ENCODE data around the gene ADAMTS19. TPM values are rescaled to one million over a fixed set of nuclear protein-coding genes. Genes with fewer than 3 reads are reported as not detected.

ADAMTS19 gene
- total and polyA plus RNA-seq, 2 of the 13 experiments (the other 11 are each of a cell fraction or from before 2014, with no cell fraction given): not detected

DNA sequence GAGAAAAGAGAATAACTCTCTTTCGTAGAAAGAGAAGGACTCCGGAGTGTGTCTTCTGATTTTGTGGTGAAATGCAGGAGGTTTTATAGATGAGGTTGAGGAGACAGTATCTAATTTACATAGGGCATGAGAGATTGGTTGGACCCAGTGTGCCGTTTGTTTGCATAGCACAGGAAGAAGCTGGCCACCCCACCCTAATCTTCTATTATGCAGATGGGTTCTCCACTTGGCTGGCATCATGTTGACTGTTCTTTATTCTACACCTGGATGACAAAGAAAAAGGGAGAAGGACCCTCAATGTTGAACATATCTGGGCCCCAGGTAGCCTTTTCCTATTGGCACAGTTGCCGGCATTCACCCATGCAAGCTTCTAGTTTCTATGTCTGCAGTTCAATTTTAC, 264.5 kb downstream of the ADAMTS19 start (continued):
- TF ChIP-seq, protein P1, sequence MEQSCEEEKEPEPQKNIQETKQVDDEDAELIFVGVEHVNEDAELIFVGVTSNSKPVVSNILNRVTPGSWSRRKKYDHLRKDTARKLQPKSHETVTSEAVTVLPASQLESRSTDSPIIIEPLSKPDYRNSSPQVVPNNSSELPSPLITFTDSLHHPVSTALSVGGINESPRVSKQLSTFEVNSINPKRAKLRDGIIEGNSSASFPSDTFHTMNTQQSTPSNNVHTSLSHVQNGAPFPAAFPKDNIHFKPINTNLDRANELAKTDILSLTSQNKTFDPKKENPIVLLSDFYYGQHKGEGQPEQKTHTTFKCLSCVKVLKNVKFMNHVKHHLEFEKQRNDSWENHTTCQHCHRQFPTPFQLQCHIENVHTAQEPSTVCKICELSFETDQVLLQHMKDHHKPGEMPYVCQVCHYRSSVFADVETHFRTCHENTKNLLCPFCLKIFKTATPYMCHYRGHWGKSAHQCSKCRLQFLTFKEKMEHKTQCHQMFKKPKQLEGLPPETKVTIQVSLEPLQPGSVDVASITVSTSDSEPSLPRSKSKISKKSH (CRISPR knock-in tag; IDR thresholded peaks at IDR 0.05; ENCODE audit: borderline replicate concordance): no peak
- TF ChIP-seq ZBTB42 (CRISPR knock-in tag; IDR thresholded peaks at IDR 0.05) (no peak), ZNF670 (CRISPR knock-in tag; IDR thresholded peaks at IDR 0.05; ENCODE audit: borderline replicate concordance) (no peak), MBD4 (IDR thresholded peaks at IDR 0.05; ENCODE audit: borderline replicate concordance, low read length) (no peak), FOXP1 (IDR thresholded peaks at IDR 0.05) (no peak), FOXP1 (CRISPR knock-in tag; IDR thresholded peaks at IDR 0.05) (no peak), HOXA3 (CRISPR knock-in tag; IDR thresholded peaks at IDR 0.05) (no peak)

DNA sequence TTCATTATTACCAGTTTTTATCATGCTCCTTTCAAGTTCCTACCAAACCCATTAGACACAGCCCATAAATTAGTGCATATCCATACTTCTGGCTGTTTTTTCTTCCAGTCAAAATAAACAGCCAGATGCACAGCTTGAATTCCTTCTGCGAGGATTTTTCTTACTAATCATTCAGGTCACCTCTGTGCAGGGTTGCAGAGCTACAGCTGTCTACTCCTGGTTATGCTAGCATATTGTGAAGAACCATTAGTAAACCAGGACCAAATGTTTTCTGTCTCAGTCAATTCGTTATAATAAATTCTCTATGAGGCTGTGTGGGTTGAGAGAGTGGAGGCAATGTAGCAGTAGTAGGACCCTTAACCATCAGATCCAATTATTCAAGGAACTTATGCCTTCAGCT, 279.7 kb downstream of the ADAMTS19 start:
- H3K4me3 ChIP-seq (replicated peaks in 1 of 3; ENCODE audit: insufficient read depth in 1 of 3, low read depth in 2 of 3, low read length in 3 of 3): no peak overlapping the region
- intact Hi-C loops (cut with micrococcal nuclease; ENCODE audit: unreplicated experiment) (no loop called here), in situ Hi-C loops (cut with HindIII; ENCODE audit: extremely low pct_ligation_motif_present, low pct_unique_long_range_greater_than_20kb) (no loop called here)
- no peaks in the 10 kb centered on the region for H3K36me3 ChIP-seq (replicated peaks in 1 of 2; ENCODE audit: control insufficient read depth in 1 of 2, insufficient read depth in 2 of 2, low read length in 2 of 2)
- POLR2A ChIA-PET: no interaction called here
- DNase-seq (ENCODE audit: low spot score) (no peak), FAIRE-seq (no peak), ATAC-seq (no peak)
- H3K4me1 ChIP-seq (ENCODE audit: insufficient read depth, low read length): no peaks in the 10 kb centered on the region
- H4K20me1 ChIP-seq (ENCODE audit: insufficient read depth, low read length): no peaks in the 10 kb centered on the region
- BruUV-seq (replicated peaks): no TSS peak
- H3K9me3 ChIP-seq (ENCODE audit: low read length): no peaks in the 10 kb centered on the region
- no peaks in the 10 kb centered on the region for H3K27me3 ChIP-seq (ENCODE audit: control insufficient read depth in 1 of 2, insufficient read depth in 2 of 2, low read length in 2 of 2)
- no peak overlapping the region for H3K4me2 ChIP-seq (ENCODE audit: low read depth, low read length)
- no peaks in the 10 kb centered on the region for H3K79me2 ChIP-seq (ENCODE audit: insufficient read depth, low read length)
- H2AFZ ChIP-seq (ENCODE audit: low read length): no peak overlapping the region
- no peak overlapping the region for H3K27ac ChIP-seq (ENCODE audit: extremely low read length, insufficient read depth, low read length)
- no peak overlapping the region for H3K9ac ChIP-seq (ENCODE audit: insufficient read depth, low read depth, low read length)
- no peak for TF ChIP-seq SMC3 (IDR thresholded peaks at IDR 0.05; ENCODE audit: low read length)
- TF ChIP-seq ZNF224 (CRISPR knock-in tag; IDR thresholded peaks at IDR 0.05): no peak
- TF ChIP-seq ZNF839 (CRISPR knock-in tag; IDR thresholded peaks at IDR 0.05; ENCODE audit: borderline replicate concordance): no peak
- TF ChIP-seq DMAP1 (CRISPR knock-in tag; IDR thresholded peaks at IDR 0.05): no peak
- no peak for TF ChIP-seq ATF7-NPFF (CRISPR knock-in tag; IDR thresholded peaks at IDR 0.05; ENCODE audit: low read depth)
- TF ChIP-seq ZNF776 (CRISPR knock-in tag; IDR thresholded peaks at IDR 0.05): no peak
- TF ChIP-seq ISX (CRISPR knock-in tag; conservative IDR thresholded peaks at IDR 0.05): no peak
- TF ChIP-seq POGZ (CRISPR knock-in tag; IDR thresholded peaks at IDR 0.05): no peak
- no peak for TF ChIP-seq ZNF777 (CRISPR knock-in tag; IDR thresholded peaks at IDR 0.05)
- TF ChIP-seq TARDBP (CRISPR knock-in tag; IDR thresholded peaks at IDR 0.05): no peak
- TF ChIP-seq, protein P2, sequence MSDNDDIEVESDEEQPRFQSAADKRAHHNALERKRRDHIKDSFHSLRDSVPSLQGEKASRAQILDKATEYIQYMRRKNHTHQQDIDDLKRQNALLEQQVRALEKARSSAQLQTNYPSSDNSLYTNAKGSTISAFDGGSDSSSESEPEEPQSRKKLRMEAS (IDR thresholded peaks at IDR 0.05): no peak
- TF ChIP-seq, protein P3, sequence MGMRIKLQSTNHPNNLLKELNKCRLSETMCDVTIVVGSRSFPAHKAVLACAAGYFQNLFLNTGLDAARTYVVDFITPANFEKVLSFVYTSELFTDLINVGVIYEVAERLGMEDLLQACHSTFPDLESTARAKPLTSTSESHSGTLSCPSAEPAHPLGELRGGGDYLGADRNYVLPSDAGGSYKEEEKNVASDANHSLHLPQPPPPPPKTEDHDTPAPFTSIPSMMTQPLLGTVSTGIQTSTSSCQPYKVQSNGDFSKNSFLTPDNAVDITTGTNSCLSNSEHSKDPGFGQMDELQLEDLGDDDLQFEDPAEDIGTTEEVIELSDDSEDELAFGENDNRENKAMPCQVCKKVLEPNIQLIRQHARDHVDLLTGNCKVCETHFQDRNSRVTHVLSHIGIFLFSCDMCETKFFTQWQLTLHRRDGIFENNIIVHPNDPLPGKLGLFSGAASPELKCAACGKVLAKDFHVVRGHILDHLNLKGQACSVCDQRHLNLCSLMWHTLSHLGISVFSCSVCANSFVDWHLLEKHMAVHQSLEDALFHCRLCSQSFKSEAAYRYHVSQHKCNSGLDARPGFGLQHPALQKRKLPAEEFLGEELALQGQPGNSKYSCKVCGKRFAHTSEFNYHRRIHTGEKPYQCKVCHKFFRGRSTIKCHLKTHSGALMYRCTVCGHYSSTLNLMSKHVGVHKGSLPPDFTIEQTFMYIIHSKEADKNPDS (CRISPR knock-in tag; IDR thresholded peaks at IDR 0.05): no peak
- TF ChIP-seq RAD51 (IDR thresholded peaks at IDR 0.05; ENCODE audit: borderline replicate concordance): no peak
- no peak for TF ChIP-seq YEATS2 (CRISPR knock-in tag; IDR thresholded peaks at IDR 0.05; ENCODE audit: borderline replicate concordance)
- no peak for TF ChIP-seq THYN1 (CRISPR knock-in tag; IDR thresholded peaks at IDR 0.05; ENCODE audit: borderline replicate concordance, low read depth)
- TF ChIP-seq HDAC1 (CRISPR knock-in tag; IDR thresholded peaks at IDR 0.05): no peak
- WGBS (ENCODE audit: low lambda C conversion rate): 2% methylated on average over 2 of the region's 2 CpGs
- CTCF ChIA-PET (ENCODE audit: low intra/inter-chr PET ratio, low total read pairs): no interaction called here

All from HepG2 (cell line).